SK-N-SH (cell line): ENCODE measurements around the gene HSPA14. TPM values are rescaled to one million over a fixed set of nuclear protein-coding genes. Genes with fewer than 3 reads are reported as not detected.
A peak's percentile ranks its signal among the peaks of the same experiment; 100 is the strongest.

ENCODE experiments used
- CTCF ChIA-PET: fragments of 300-600, 350-600 bp; formaldehyde crosslinking; extraction: SDS; loops from one replicate; lab custom pipeline; 2021; lab: Yijun Ruan, JAX
- POLR2A ChIA-PET: fragments of 350-600 bp; sonication (Branson Sonifier 250); formaldehyde crosslinking; extraction: SDS; loops from one replicate; lab custom pipeline; 2020; ENCODE audit warnings: antibody characterized with exemption, inconsistent platforms; lab: Yijun Ruan, JAX
- DNase-seq: peaks from one replicate; pipeline ENCODE4 v3.0.0; 2012
- H2AFZ ChIP-seq: fragments of 200-600 bp; sonication (generic); 2 replicates; pipeline ENCODE4 v1.8.1; 2016; ENCODE audit warnings: antibody characterized with exemption, mild to moderate bottlenecking, low read depth
- H3F3A ChIP-seq: fragments of 200-600 bp; sonication (generic); replicated peaks from 2 replicates; pipeline ENCODE3; 2016; ENCODE audit warnings: antibody characterized with exemption, mild to moderate bottlenecking; ENCODE audit not compliant: insufficient read depth
- H3K27ac ChIP-seq, 2 experiments: fragments of 200-500 bp in 1 of 2; fragments of 200-600 bp in 1 of 2; sonication (Bioruptor generic) in 1 of 2; sonication (generic), shearing (Covaris generic) in 1 of 2; 2 replicates each; pipeline versions ENCODE4 v1.5.1 to v1.6.1; 2014 to 2016; ENCODE audit warnings: low read depth in 2 of 2, inconsistent platforms in 1 of 2, low read length in 1 of 2, mild to moderate bottlenecking in 1 of 2, mixed read lengths in 1 of 2
- H3K27me3 ChIP-seq: fragments of 200-600 bp; sonication (generic), shearing (Covaris generic); 2 replicates; pipeline ENCODE4 v1.6.1; 2016; ENCODE audit warnings: mixed run types; ENCODE audit not compliant: insufficient read depth
- H3K36me3 ChIP-seq, 2 experiments: fragments of 200-500 bp in 1 of 2; fragments of 200-600 bp in 1 of 2; sonication (Bioruptor generic) in 1 of 2; sonication (generic) in 1 of 2; replicated peaks in 1 of 2; 2 replicates each; pipeline versions ENCODE3 to v1.5.1; 2014 to 2016; ENCODE audit warnings: low read length in 1 of 2, mild to moderate bottlenecking in 1 of 2; ENCODE audit not compliant: insufficient read depth in 2 of 2, control insufficient read depth in 1 of 2
- H3K4me1 ChIP-seq, 2 experiments: fragments of 200-500 bp in 1 of 2; fragments of 200-600 bp in 1 of 2; sonication (Bioruptor generic) in 1 of 2; sonication (generic), shearing (Covaris generic) in 1 of 2; 2 replicates each; pipeline versions ENCODE4 v1.5.1 to v1.6.1; 2014 to 2016; ENCODE audit warnings: low read depth in 1 of 2, low read length in 1 of 2, mixed run types in 1 of 2; ENCODE audit not compliant: insufficient read depth in 2 of 2, control insufficient read depth in 1 of 2
- H3K4me2 ChIP-seq: fragments of 200-600 bp; sonication (generic), shearing (Covaris generic); 2 replicates; pipeline ENCODE4 v1.6.1; 2017; ENCODE audit warnings: mixed run types
- H3K4me3 ChIP-seq, 2 experiments: fragments of 200-500 bp in 1 of 2; fragments of 200-600 bp in 1 of 2; sonication (Bioruptor generic) in 1 of 2; sonication (generic), shearing (Covaris generic) in 1 of 2; 2 replicates each; pipeline versions ENCODE4 v1.5.1 to v1.8.1; 2014 to 2016; ENCODE audit warnings: low read depth in 2 of 2, inconsistent platforms in 1 of 2, low read length in 1 of 2, mild to moderate bottlenecking in 1 of 2, mixed read lengths in 1 of 2, moderate library complexity in 1 of 2
- H3K79me2 ChIP-seq: fragments of 200-600 bp; sonication (generic); 2 replicates; pipeline ENCODE4 v1.8.1; 2017; ENCODE audit warnings: mild to moderate bottlenecking; ENCODE audit not compliant: insufficient read depth
- H3K9ac ChIP-seq: fragments of 200-600 bp; sonication (generic); 2 replicates; pipeline ENCODE4 v1.6.1; 2017; ENCODE audit warnings: mixed run types
- H3K9me2 ChIP-seq: fragments of 200-600 bp; sonication (generic); 2 replicates; pipeline ENCODE4 v1.6.1; 2017; ENCODE audit warnings: mixed run types
- H3K9me3 ChIP-seq: fragments of 200-600 bp; sonication (generic); 2 replicates; pipeline ENCODE4 v1.6.1; 2017; ENCODE audit warnings: mixed run types, mild to moderate bottlenecking, moderate library complexity
- H4K20me1 ChIP-seq: fragments of 200-600 bp; sonication (generic); 2 replicates; pipeline ENCODE4 v1.6.1; 2017; ENCODE audit warnings: mild to moderate bottlenecking, mixed run types; ENCODE audit not compliant: insufficient read depth
- CHD2 ChIP-seq: fragments of 150-350 bp; IDR thresholded peaks from 2 replicates; pipeline ENCODE4 v1.6.1; 2018; ENCODE audit warnings: low read length; ENCODE audit not compliant: partially characterized antibody
- ELF1 ChIP-seq: IDR thresholded peaks from 2 replicates; pipeline ENCODE4 v1.4.0; 2012
- EP300 ChIP-seq, 2 experiments: IDR thresholded peaks; 2 replicates each; pipeline versions ENCODE4 v1.4.0 to v1.6.1; 2012; ENCODE audit warnings: borderline replicate concordance in 1 of 2, low read depth in 1 of 2, low read length in 1 of 2
- EZH2phosphoT487 ChIP-seq: fragments of 200-600 bp; sonication (generic); IDR thresholded peaks from 2 replicates; pipeline ENCODE4 v1.6.1; 2017; ENCODE audit warnings: low read depth, mixed run types, mild to moderate bottlenecking, antibody characterized with exemption, moderate library complexity, borderline replicate concordance
- FOSL2 ChIP-seq: IDR thresholded peaks from 2 replicates; pipeline ENCODE4 v1.4.0; 2012; ENCODE audit warnings: low read depth, mild to moderate bottlenecking, moderate library complexity, borderline replicate concordance
- FOXJ3 ChIP-seq: sonication (generic); formaldehyde crosslinking; IDR thresholded peaks from 2 replicates; pipeline ENCODE4 v1.5.1; 2020; ENCODE audit warnings: mild to moderate bottlenecking, missing genetic modification reagents
- FOXM1 ChIP-seq: IDR thresholded peaks from 2 replicates; pipeline ENCODE4 v1.4.0; 2012; ENCODE audit warnings: low read depth, mild to moderate bottlenecking
- GABPA ChIP-seq: IDR thresholded peaks from 2 replicates; pipeline ENCODE4 v1.4.0; 2012; ENCODE audit warnings: low read depth, mild to moderate bottlenecking
- GATA2 ChIP-seq: sonication (generic); formaldehyde crosslinking; IDR thresholded peaks from 2 replicates; pipeline ENCODE4 v1.5.0; 2020; ENCODE audit warnings: mild to moderate bottlenecking, missing genetic modification reagents
- JUND ChIP-seq: IDR thresholded peaks from 2 replicates; pipeline ENCODE4 v1.4.0; 2012
- MEF2A ChIP-seq: IDR thresholded peaks from 2 replicates; pipeline ENCODE4 v1.4.0; 2012; ENCODE audit warnings: low read depth, borderline replicate concordance
- NFIC ChIP-seq: IDR thresholded peaks from 2 replicates; pipeline ENCODE4 v1.4.0; 2012; ENCODE audit warnings: borderline replicate concordance
- POLR2AphosphoS5 ChIP-seq: IDR thresholded peaks from 2 replicates; pipeline ENCODE4 v1.6.1; 2012; ENCODE audit warnings: low read depth, low read length
- RAD21 ChIP-seq: IDR thresholded peaks from 2 replicates; pipeline ENCODE4 v1.6.1; 2012; ENCODE audit warnings: mild to moderate bottlenecking, low read length
- REST ChIP-seq: IDR thresholded peaks from 2 replicates; pipeline ENCODE4 v1.6.1; 2012; ENCODE audit warnings: mild to moderate bottlenecking, low read depth, low read length, moderate library complexity
- RFX5 ChIP-seq: IDR thresholded peaks from 2 replicates; pipeline ENCODE4 v1.6.1; 2012; ENCODE audit warnings: mild to moderate bottlenecking, improper control_type of control experiment, low read length
- RXRA ChIP-seq: IDR thresholded peaks from 2 replicates; pipeline ENCODE4 v1.4.0; 2012; ENCODE audit warnings: low read depth, mild to moderate bottlenecking, borderline replicate concordance
- SIN3A ChIP-seq: IDR thresholded peaks from 2 replicates; pipeline ENCODE4 v1.6.1; 2012; ENCODE audit warnings: low read depth, mild to moderate bottlenecking, low read length, moderate library complexity, borderline replicate concordance
- SMC3 ChIP-seq: IDR thresholded peaks from 2 replicates; pipeline ENCODE4 v1.6.1; 2012; ENCODE audit warnings: low read depth, low read length, improper control_type of control experiment
- TCF12 ChIP-seq: IDR thresholded peaks from 2 replicates; pipeline ENCODE4 v1.4.0; 2012
- TEAD4 ChIP-seq: IDR thresholded peaks from 2 replicates; pipeline ENCODE4 v1.4.0; 2012; ENCODE audit warnings: mild to moderate bottlenecking, borderline replicate concordance; ENCODE audit not compliant: insufficient read depth
- USF1 ChIP-seq: IDR thresholded peaks from 2 replicates; pipeline ENCODE4 v1.4.0; 2012; ENCODE audit warnings: low read depth, borderline replicate concordance
- YY1 ChIP-seq: IDR thresholded peaks from 2 replicates; pipeline ENCODE4 v1.4.0; 2012; ENCODE audit warnings: low read depth, mild to moderate bottlenecking
- ZBTB33 ChIP-seq: IDR thresholded peaks from 2 replicates; pipeline ENCODE4 v1.4.0; 2012; ENCODE audit warnings: low read depth, borderline replicate concordance
- WGBS: methylation state at CpG from one replicate; pipeline ENCODE4 v1.1.6; 2017; ENCODE audit warnings: low lambda C conversion rate; 5-methylcytosine and 5-hydroxymethylcytosine counted together
- polyA plus RNA-seq, 3 experiments: library from polyadenylated mRNA; depleted of rRNA; stranded (reverse); fragments of >200 nt; gene quantifications; 2 replicates each; pipeline ENCODE4 v1.2.3, GENCODE V29; 2012
- TF ChIP-seq, protein P1 (sequence below): IDR thresholded peaks from 2 replicates; pipeline ENCODE4 v1.4.0; 2012; ENCODE audit warnings: low read depth
- TF ChIP-seq, protein P2 (sequence below): fragments of 150-350 bp; IDR thresholded peaks from 2 replicates; pipeline ENCODE4 v1.6.1; 2016; ENCODE audit warnings: mild to moderate bottlenecking, low read depth, low read length

HSPA14 gene
- polyA plus RNA-seq (2012; rRNA removed): 8.8 and 10.8 TPM in 2 replicates
- polyA plus RNA-seq (2012; cell fraction: cytosol; rRNA removed): 12.0 and 14.7 TPM in 2 replicates
- polyA plus RNA-seq (2012; cell fraction: nucleus; rRNA removed): 8.4 and 14.4 TPM in 2 replicates

- H3K4me2 ChIP-seq: peak within 1 kb of the TSS; percentile 88
- H3K9me2 ChIP-seq: no peaks in the 10 kb centered on the region
- H3K36me3 ChIP-seq: peaks cover 29 to 30% of the 10 kb centered on the region in 2 experiments
- peak within 1 kb of the TSS; percentile 92 for H2AFZ ChIP-seq
- no peaks in the 10 kb centered on the region for H3K27me3 ChIP-seq
- CTCF ChIA-PET: interaction anchor here (0.8 to 2.9 kb wide), 8 partner anchors 11 to 341 kb away, joined by 3 to 17 read pairs (median 6); partner anchors contain the start of gene SUV39H2
- H4K20me1 ChIP-seq: no peaks in the 10 kb centered on the region
- POLR2A ChIA-PET: interaction anchor here (0.7 to 3.1 kb wide), 10 partner anchors 11 to 1980 kb away, joined by 3 to 36 read pairs (median 4); partner anchors contain the start of genes DCLRE1C, MEIG1, RSU1 and SUV39H2
- H3K27ac ChIP-seq: peak within 1 kb of the TSS; percentile 81 to 93
- H3K79me2 ChIP-seq: peaks cover 41% of the 10 kb centered on the region
- peaks cover 0 to 7% of the 10 kb centered on the region in 2 experiments; a peak in 1 of 4 replicates for H3K4me1 ChIP-seq
- peak within 1 kb of the TSS; percentile 92 for H3K9ac ChIP-seq
- DNase-seq: peak; percentile 97
- 2% methylated on average over 17 of the region's 72 CpGs for WGBS
- no peaks in the 10 kb centered on the region for H3K9me3 ChIP-seq
- no peaks in the 10 kb centered on the region for H3F3A ChIP-seq
- H3K4me3 ChIP-seq: peak within 1 kb of the TSS; percentile 93 to 99
- no peak for TF ChIP-seq FOXM1
- TF ChIP-seq NFIC: no peak
- TF ChIP-seq EP300 (IDR thresholded peaks at IDR 0.05; ENCODE audit: borderline replicate concordance in 1 of 2, low read depth in 1 of 2, low read length in 1 of 2): no peak
- TF ChIP-seq REST: no peak
- TF ChIP-seq, protein P1, sequence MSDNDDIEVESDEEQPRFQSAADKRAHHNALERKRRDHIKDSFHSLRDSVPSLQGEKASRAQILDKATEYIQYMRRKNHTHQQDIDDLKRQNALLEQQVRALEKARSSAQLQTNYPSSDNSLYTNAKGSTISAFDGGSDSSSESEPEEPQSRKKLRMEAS: no peak; the same call in none of the 2 replicates
- no peak for TF ChIP-seq FOXJ3 (CRISPR knock-in tag)
- TF ChIP-seq SIN3A: peak; percentile 15; the same call in 1 of the 2 replicates
- TF ChIP-seq USF1: no peak
- peak; percentile 63; the same call in 1 of the 2 replicates for TF ChIP-seq YY1
- TF ChIP-seq JUND: no peak
- no peak for TF ChIP-seq RAD21
- peak; percentile 77 for TF ChIP-seq GABPA
- TF ChIP-seq TEAD4: no peak
- peak; percentile 96 for TF ChIP-seq CHD2
- no peak for TF ChIP-seq GATA2 (CRISPR knock-in tag)
- TF ChIP-seq RXRA: no peak
- no peak for TF ChIP-seq TCF12
- no peak for TF ChIP-seq FOSL2
- peak; percentile 76 for TF ChIP-seq ELF1
- no peak for TF ChIP-seq EZH2phosphoT487
- no peak for TF ChIP-seq MEF2A
- peak; percentile 63 for TF ChIP-seq POLR2AphosphoS5
- no peak for TF ChIP-seq SMC3
- peak; percentile 99 for TF ChIP-seq RFX5
- TF ChIP-seq, protein P2, sequence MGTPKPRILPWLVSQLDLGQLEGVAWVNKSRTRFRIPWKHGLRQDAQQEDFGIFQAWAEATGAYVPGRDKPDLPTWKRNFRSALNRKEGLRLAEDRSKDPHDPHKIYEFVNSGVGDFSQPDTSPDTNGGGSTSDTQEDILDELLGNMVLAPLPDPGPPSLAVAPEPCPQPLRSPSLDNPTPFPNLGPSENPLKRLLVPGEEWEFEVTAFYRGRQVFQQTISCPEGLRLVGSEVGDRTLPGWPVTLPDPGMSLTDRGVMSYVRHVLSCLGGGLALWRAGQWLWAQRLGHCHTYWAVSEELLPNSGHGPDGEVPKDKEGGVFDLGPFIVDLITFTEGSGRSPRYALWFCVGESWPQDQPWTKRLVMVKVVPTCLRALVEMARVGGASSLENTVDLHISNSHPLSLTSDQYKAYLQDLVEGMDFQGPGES: peak; percentile 49
- peak; percentile 91; the same call in 1 of the 2 replicates for TF ChIP-seq ZBTB33
Measured at GRCh38 chr10:14837757-14838581, at the start of gene HSPA14, which contains the start of the genes CDNF and MSANTD7. Gene HSPA14 (plus strand): TSS chr10:14838306. CDS start chr10:14838403, 97 bp downstream. Gene CDNF (minus strand): TSS chr10:14838037. CDS start chr10:14837946, 91 bp downstream. Gene MSANTD7 (plus strand): TSS chr10:14838306. CDS start chr10:14842285, 3,979 bp downstream.
